ENCODE measurements around the gene CUL4A.

- TF ChIP-seq, protein P1, sequence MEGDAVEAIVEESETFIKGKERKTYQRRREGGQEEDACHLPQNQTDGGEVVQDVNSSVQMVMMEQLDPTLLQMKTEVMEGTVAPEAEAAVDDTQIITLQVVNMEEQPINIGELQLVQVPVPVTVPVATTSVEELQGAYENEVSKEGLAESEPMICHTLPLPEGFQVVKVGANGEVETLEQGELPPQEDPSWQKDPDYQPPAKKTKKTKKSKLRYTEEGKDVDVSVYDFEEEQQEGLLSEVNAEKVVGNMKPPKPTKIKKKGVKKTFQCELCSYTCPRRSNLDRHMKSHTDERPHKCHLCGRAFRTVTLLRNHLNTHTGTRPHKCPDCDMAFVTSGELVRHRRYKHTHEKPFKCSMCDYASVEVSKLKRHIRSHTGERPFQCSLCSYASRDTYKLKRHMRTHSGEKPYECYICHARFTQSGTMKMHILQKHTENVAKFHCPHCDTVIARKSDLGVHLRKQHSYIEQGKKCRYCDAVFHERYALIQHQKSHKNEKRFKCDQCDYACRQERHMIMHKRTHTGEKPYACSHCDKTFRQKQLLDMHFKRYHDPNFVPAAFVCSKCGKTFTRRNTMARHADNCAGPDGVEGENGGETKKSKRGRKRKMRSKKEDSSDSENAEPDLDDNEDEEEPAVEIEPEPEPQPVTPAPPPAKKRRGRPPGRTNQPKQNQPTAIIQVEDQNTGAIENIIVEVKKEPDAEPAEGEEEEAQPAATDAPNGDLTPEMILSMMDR (IDR thresholded peaks at IDR 0.05; ENCODE audit: poor library complexity), result no peak
- no peak for TF ChIP-seq EZH2 (IDR thresholded peaks at IDR 0.05; ENCODE audit: borderline replicate concordance)
- TF ChIP-seq EZH2phosphoT487 (IDR thresholded peaks at IDR 0.05; ENCODE audit: low read depth, severe bottlenecking, unreplicated experiment), result no peak
Observed at GRCh38 chr13:113203507-113204377, 5.7 kb upstream of the CUL4A start.
